T-helper 2 cell treated with Interferon-gamma antibody and Interleukin-4, amounts not matched to agents 5 μg/mL and 100 μg/mL, for 36 hours (primary cell): ENCODE measurements around the gene RNASE8.

Source experiments
- DNase-seq: peaks from one replicate; pipeline ENCODE4 v3.0.0; 2021; ENCODE audit warnings: low spot score
- H3K27ac Mint-ChIP-seq: one replicate; pipeline ENCODE4 v1.8.0; 2021; ENCODE audit warnings: mild to moderate bottlenecking, mixed read lengths
- H3K27me3 Mint-ChIP-seq: one replicate; pipeline ENCODE4 v1.8.0; 2021; ENCODE audit warnings: low read depth, mixed read lengths
- H3K36me3 Mint-ChIP-seq: one replicate; pipeline ENCODE4 v1.8.0; 2021; ENCODE audit warnings: low read depth, mixed read lengths
- H3K4me1 Mint-ChIP-seq: one replicate; pipeline ENCODE4 v1.8.0; 2021; ENCODE audit warnings: low read depth, mixed read lengths
- H3K4me3 Mint-ChIP-seq: one replicate; pipeline ENCODE4 v1.8.0; 2022; ENCODE audit warnings: mild to moderate bottlenecking, moderate library complexity, mixed read lengths
- H3K9me3 Mint-ChIP-seq: one replicate; pipeline ENCODE4 v1.8.0; 2021; ENCODE audit warnings: mixed read lengths

The RNASE8 gene

GRCh38 chr14:21081521-21082142, 24.0 kb downstream of the RNASE8 start:
- Mint-ChIP-seq H3K27me3 (no peaks in the 10 kb centered on the region), H3K4me1 (peaks cover 5% of the 10 kb centered on the region)
- DNase-seq: no peak

GRCh38 chr14:21083565-21084325, 26.1 kb downstream of the RNASE8 start:
- Mint-ChIP-seq H3K9me3 (no peaks in the 10 kb centered on the region), H3K4me1 (peaks cover 16% of the 10 kb centered on the region), H3K27me3 (no peaks in the 10 kb centered on the region), H3K4me3 (no peak overlapping the region), H3K27ac (no peak overlapping the region), H3K36me3 (no peaks in the 10 kb centered on the region)
- no peak for DNase-seq

More at GRCh38 chr14:21081521-21082142, 24.0 kb downstream of the RNASE8 start:
- no peaks in the 10 kb centered on the region for H3K9me3 Mint-ChIP-seq
- no peaks in the 10 kb centered on the region for H3K36me3 Mint-ChIP-seq
- no peak overlapping the region for H3K4me3 Mint-ChIP-seq
- H3K27ac Mint-ChIP-seq: no peak overlapping the region

GRCh38 chr14:21084396-21084795, 26.8 kb downstream of the RNASE8 start:
- Mint-ChIP-seq H3K4me3 (no peak overlapping the region), H3K27me3 (no peaks in the 10 kb centered on the region), H3K36me3 (no peaks in the 10 kb centered on the region), H3K9me3 (no peaks in the 10 kb centered on the region), H3K4me1 (peaks cover 17% of the 10 kb centered on the region), H3K27ac (no peak overlapping the region)
- no peak for DNase-seq

GRCh38 chr14:21084998-21085853, 27.6 kb downstream of the RNASE8 start:
- Mint-ChIP-seq H3K4me1 (peaks cover 17% of the 10 kb centered on the region), H3K27ac (peak overlapping the region; percentile 60), H3K9me3 (no peaks in the 10 kb centered on the region), H3K36me3 (no peaks in the 10 kb centered on the region), H3K4me3 (no peak overlapping the region), H3K27me3 (no peaks in the 10 kb centered on the region)
- DNase-seq: no peak

GRCh38 chr14:21086908-21087293, 29.3 kb downstream of the RNASE8 start:
- Mint-ChIP-seq H3K27me3 (no peaks in the 10 kb centered on the region), H3K9me3 (no peaks in the 10 kb centered on the region)

GRCh38 chr14:21087294-21088091, 29.9 kb downstream of the RNASE8 start:
- peak overlapping the region; percentile 79 for H3K27ac Mint-ChIP-seq
- peak; percentile 45 for DNase-seq
- peaks cover 17% of the 10 kb centered on the region for H3K4me1 Mint-ChIP-seq
- no peaks in the 10 kb centered on the region for H3K36me3 Mint-ChIP-seq
- H3K27me3 Mint-ChIP-seq: no peaks in the 10 kb centered on the region
- H3K9me3 Mint-ChIP-seq: no peaks in the 10 kb centered on the region
- H3K4me3 Mint-ChIP-seq: no peak overlapping the region

More at GRCh38 chr14:21086908-21087293, 29.3 kb downstream of the RNASE8 start:
- Mint-ChIP-seq H3K36me3 (no peaks in the 10 kb centered on the region), H3K27ac (peak overlapping the region; percentile 60), H3K4me1 (peaks cover 17% of the 10 kb centered on the region), H3K4me3 (no peak overlapping the region)
- no peak for DNase-seq

GRCh38 chr14:21088687-21089086, 31.1 kb downstream of the RNASE8 start:
- peak overlapping the region; percentile 26 for H3K27ac Mint-ChIP-seq
- no peaks in the 10 kb centered on the region for H3K36me3 Mint-ChIP-seq
- peaks cover 20% of the 10 kb centered on the region for H3K4me1 Mint-ChIP-seq
- peaks cover 3% of the 10 kb centered on the region for H3K27me3 Mint-ChIP-seq
- H3K4me3 Mint-ChIP-seq: no peak overlapping the region
- no peak for DNase-seq
- H3K9me3 Mint-ChIP-seq: no peaks in the 10 kb centered on the region

- H3K27ac Mint-ChIP-seq: no peak overlapping the region
- H3K27me3 Mint-ChIP-seq: peaks cover 3% of the 10 kb centered on the region
- no peaks in the 10 kb centered on the region for H3K9me3 Mint-ChIP-seq
- DNase-seq: no peak
- H3K36me3 Mint-ChIP-seq: no peaks in the 10 kb centered on the region
- H3K4me1 Mint-ChIP-seq: peaks cover 20% of the 10 kb centered on the region
- H3K4me3 Mint-ChIP-seq: no peak overlapping the region
Observed at GRCh38 chr14:21089271-21089670, 31.6 kb downstream of the RNASE8 start.

- H3K4me1 Mint-ChIP-seq: peaks cover 20% of the 10 kb centered on the region
- H3K36me3 Mint-ChIP-seq: no peaks in the 10 kb centered on the region
- H3K27ac Mint-ChIP-seq: no peak overlapping the region
- no peak overlapping the region for H3K4me3 Mint-ChIP-seq
- no peaks in the 10 kb centered on the region for H3K9me3 Mint-ChIP-seq
- peaks cover 3% of the 10 kb centered on the region for H3K27me3 Mint-ChIP-seq
- no peak for DNase-seq
Observed at GRCh38 chr14:21089877-21090193, 32.2 kb downstream of the RNASE8 start.

GRCh38 chr14:21090194-21090939, 32.7 kb downstream of the RNASE8 start:
- Mint-ChIP-seq H3K36me3 (no peaks in the 10 kb centered on the region), H3K27ac (no peak overlapping the region), H3K9me3 (no peaks in the 10 kb centered on the region), H3K4me3 (no peak overlapping the region), H3K27me3 (peaks cover 3% of the 10 kb centered on the region), H3K4me1 (peaks cover 20% of the 10 kb centered on the region)
- DNase-seq: no peak

GRCh38 chr14:21090940-21091663, 33.5 kb downstream of the RNASE8 start:
- H3K4me3 Mint-ChIP-seq: no peak overlapping the region
- H3K36me3 Mint-ChIP-seq: no peaks in the 10 kb centered on the region
- no peak for DNase-seq
- no peaks in the 10 kb centered on the region for H3K9me3 Mint-ChIP-seq
- H3K27ac Mint-ChIP-seq: no peak overlapping the region
- H3K27me3 Mint-ChIP-seq: peaks cover 3% of the 10 kb centered on the region
- H3K4me1 Mint-ChIP-seq: peaks cover 18% of the 10 kb centered on the region

GRCh38 chr14:21091821-21092272, 34.2 kb downstream of the RNASE8 start:
- no peak for DNase-seq
- Mint-ChIP-seq H3K4me1 (peaks cover 13% of the 10 kb centered on the region), H3K27ac (no peak overlapping the region), H3K4me3 (no peak overlapping the region), H3K27me3 (peaks cover 3% of the 10 kb centered on the region), H3K9me3 (no peaks in the 10 kb centered on the region), H3K36me3 (no peaks in the 10 kb centered on the region)
